HEK293T (cell line): ENCODE measurements around the gene EIF3CL.
"Not testable (repeated sequence)": the region's sequence is repeated elsewhere in the genome, so short reads cannot be mapped to it uniquely, and the experiment has no call there.

Experiments used
- ELF4 ChIP-seq: fragments of 450-650 bp; IDR thresholded peaks from 2 replicates; pipeline ENCODE4 v1.6.1; 2017; ENCODE audit warnings: antibody characterized with exemption
- FOXA1 ChIP-seq: fragments of 450-650 bp; IDR thresholded peaks from 2 replicates; pipeline ENCODE4 v1.6.1; 2016; ENCODE audit warnings: mild to moderate bottlenecking
- FOXK2 ChIP-seq: fragments of 450-650 bp; IDR thresholded peaks from 2 replicates; pipeline ENCODE4 v1.6.1; 2016; ENCODE audit warnings: mild to moderate bottlenecking
- SUZ12 ChIP-seq: fragments of 450-650 bp; IDR thresholded peaks from 2 replicates; pipeline ENCODE4 v1.6.1; 2016; ENCODE audit warnings: mild to moderate bottlenecking
- ZNF384 ChIP-seq: fragments of 450-650 bp; IDR thresholded peaks from 2 replicates; pipeline ENCODE4 v1.6.1; 2016

DNA sequence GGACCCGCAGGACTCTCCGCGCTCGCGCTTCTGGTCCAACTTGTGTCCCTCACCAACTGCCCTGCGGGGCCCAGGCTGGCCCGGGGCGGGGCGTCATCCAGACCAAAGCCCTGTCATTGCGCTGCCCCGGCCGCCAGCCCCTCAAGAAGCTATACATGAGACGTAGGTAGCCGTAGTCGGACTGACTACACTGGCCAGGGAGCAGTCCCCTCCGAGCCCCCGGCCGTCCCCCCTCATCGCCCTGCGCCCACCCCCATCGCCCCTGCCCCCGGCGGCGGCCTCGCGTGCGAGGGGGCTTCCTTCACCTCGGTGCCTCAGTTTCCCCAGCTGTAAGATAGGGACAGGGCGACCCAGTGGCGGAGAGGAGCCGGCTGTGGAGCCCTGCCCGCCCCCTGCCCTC lies 35.7 kb downstream of the EIF3CL start:
- TF ChIP-seq ZNF384, FOXA1, SUZ12, FOXK2, ELF4: not testable (repeated sequence)
